T-cell (primary cell): Measurements from ENCODE around the gene FLT1. TPM values are rescaled to one million over a fixed set of nuclear protein-coding genes. Genes with fewer than 3 reads are reported as not detected.

Experiments
- ATAC-seq, 4 experiments: fragments of 200-7000 bp in 3 of 4; fragments of 150-1000 bp in 1 of 4; cut with Tn5 transposase; replicated peaks in 1 of 4; 1 replicate in 3 of 4; 2 replicates in 1 of 4; pipeline ENCODE4 v1.10.0; 2021; ENCODE audit warnings: moderate library complexity in 3 of 4, mild to moderate bottlenecking in 2 of 4, moderate number of reproducible peaks in 1 of 4
- CTCF ChIA-PET, 2 donors: fragments of 300-600 bp; sonication (Branson Sonifier 250); formaldehyde crosslinking; loops; one replicate each; lab custom pipeline; 2022; ENCODE audit warnings: antibody characterized with exemption in 2 of 2; lab: Charles Lee
- POLR2A ChIA-PET, 2 donors: fragments of 300-600 bp; sonication (Branson Sonifier 250); formaldehyde crosslinking; loops; one replicate each; lab custom pipeline; 2022; ENCODE audit warnings: antibody characterized with exemption in 2 of 2; lab: Charles Lee
- DNase-seq, 35 experiments: peaks; one replicate each; pipeline versions ENCODE4 v3.0.0 to v3.0.0-alpha.2; 2013 to 2023
- H3K27ac ChIP-seq: one replicate; pipeline ENCODE4 v1.5.1; 2013; ENCODE audit warnings: low read length
- H3K27me3 ChIP-seq, 2 experiments: replicated peaks in 1 of 2; 1 replicate in 1 of 2; 2 replicates in 1 of 2; pipeline versions ENCODE4 v1.6.1 to v1.7.0; 2013; ENCODE audit warnings: low read length in 1 of 2, mixed read lengths in 1 of 2; ENCODE audit not compliant: control insufficient read depth in 2 of 2, insufficient read depth in 2 of 2; ENCODE audit errors: extremely low read depth in 1 of 2
- H3K36me3 ChIP-seq, 2 donors: 1 replicate in 1 of 2; 2 replicates in 1 of 2; pipeline versions ENCODE4 v1.6.1 to v1.7.0; 2013; ENCODE audit warnings: low read length in 1 of 2; ENCODE audit not compliant: control insufficient read depth in 2 of 2, insufficient read depth in 1 of 2; ENCODE audit errors: extremely low read depth in 1 of 2
- H3K4me1 ChIP-seq, 2 experiments: 1 replicate in 1 of 2; 2 replicates in 1 of 2; pipeline versions ENCODE4 v1.6.1 to v1.7.0; 2013; ENCODE audit warnings: low read length in 2 of 2, mixed read lengths in 1 of 2; ENCODE audit not compliant: insufficient read depth in 2 of 2, control insufficient read depth in 1 of 2; ENCODE audit errors: extremely low read depth in 1 of 2
- H3K4me3 ChIP-seq, 2 donors: 1 replicate in 1 of 2; 2 replicates in 1 of 2; pipeline versions ENCODE4 v1.5.1 to v1.7.0; 2013; ENCODE audit warnings: mild to moderate bottlenecking in 2 of 2, low read length in 1 of 2, moderate library complexity in 1 of 2; ENCODE audit not compliant: control insufficient read depth in 1 of 2; ENCODE audit errors: extremely low read depth in 1 of 2
- H3K9me3 ChIP-seq: 2 replicates; pipeline ENCODE4 v1.7.0; 2013
- H3K27ac Mint-ChIP-seq, 2 donors: one replicate each; pipeline ENCODE4 v1.8.0; 2020 to 2021; ENCODE audit warnings: mild to moderate bottlenecking in 2 of 2, mixed read lengths in 2 of 2
- H3K27me3 Mint-ChIP-seq, 2 donors: one replicate each; pipeline ENCODE4 v1.8.0; 2021 to 2022; ENCODE audit warnings: mixed read lengths in 2 of 2
- H3K36me3 Mint-ChIP-seq: one replicate; pipeline ENCODE4 v1.8.0; 2021; ENCODE audit warnings: mixed read lengths
- H3K4me1 Mint-ChIP-seq, 3 donors: one replicate each; pipeline ENCODE4 v1.8.0; 2020 to 2022; ENCODE audit warnings: mixed read lengths in 3 of 3, mild to moderate bottlenecking in 1 of 3
- H3K4me3 Mint-ChIP-seq, 3 donors: one replicate each; pipeline ENCODE4 v1.8.0; 2020 to 2022; ENCODE audit warnings: mild to moderate bottlenecking in 3 of 3, mixed read lengths in 3 of 3, moderate library complexity in 3 of 3
- H3K9me3 Mint-ChIP-seq, 3 donors: one replicate each; pipeline ENCODE4 v1.8.0; 2020 to 2022; ENCODE audit warnings: mixed read lengths in 3 of 3
- WGBS: methylation state at CpG from one replicate; pipeline ENCODE4 v1.1.5; 2013; ENCODE audit warnings: missing lambda C conversion rate; ENCODE audit not compliant: insufficient coverage; 5-methylcytosine and 5-hydroxymethylcytosine counted together
- total RNA-seq, 35 experiments: library from RNA in 6 of 35; stranded (reverse) in 6 of 35; fragments of 120-200 nt in 1 of 35; gene quantifications; one replicate each; pipeline versions ENCODE4 v1.2.1 to v1.2.4 and lab custom pipeline; 2013 to 2026

FLT1 gene
- total RNA-seq, 5 donors from 2014 or later (not counting 1 experiment from before 2014, with no cell fraction given), result 0.56 to 2.9 (median 1.6) TPM

DNA sequence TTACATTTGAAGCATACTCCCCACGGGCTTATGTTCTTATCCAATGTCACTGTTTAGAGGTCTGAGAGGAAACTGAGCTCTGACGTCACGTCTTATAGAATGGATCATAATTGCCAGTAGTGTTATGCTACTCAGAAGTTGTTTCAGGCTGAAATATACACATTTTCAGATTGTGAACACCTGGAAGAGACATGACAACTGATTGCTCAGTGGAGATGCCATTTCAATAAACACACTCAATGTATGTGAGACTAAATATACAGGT, 17.3 kb downstream of the FLT1 start:
- Mint-ChIP-seq H3K4me1 (no peaks in the 10 kb centered on the region), H3K4me3 (no peak overlapping the region), H3K27me3 (peaks cover 0 to 6% of the 10 kb centered on the region in 2 donors), H3K36me3 (no peaks in the 10 kb centered on the region), H3K9me3 (no peaks in the 10 kb centered on the region), H3K27ac (no peak overlapping the region)
- no peak overlapping the region for H3K27ac ChIP-seq
- ChIA-PET POLR2A (no interaction called here), CTCF (no interaction called here)
- WGBS, result 100% methylated on average over 2 of the region's 3 CpGs
- no peaks in the 10 kb centered on the region for H3K36me3 ChIP-seq
- DNase-seq (no peak), ATAC-seq (no peak)
- H3K4me1 ChIP-seq, result no peaks in the 10 kb centered on the region
- H3K4me3 ChIP-seq, result no peak overlapping the region
- H3K27me3 ChIP-seq, result no peaks in the 10 kb centered on the region
- H3K9me3 ChIP-seq, result no peaks in the 10 kb centered on the region

DNA sequence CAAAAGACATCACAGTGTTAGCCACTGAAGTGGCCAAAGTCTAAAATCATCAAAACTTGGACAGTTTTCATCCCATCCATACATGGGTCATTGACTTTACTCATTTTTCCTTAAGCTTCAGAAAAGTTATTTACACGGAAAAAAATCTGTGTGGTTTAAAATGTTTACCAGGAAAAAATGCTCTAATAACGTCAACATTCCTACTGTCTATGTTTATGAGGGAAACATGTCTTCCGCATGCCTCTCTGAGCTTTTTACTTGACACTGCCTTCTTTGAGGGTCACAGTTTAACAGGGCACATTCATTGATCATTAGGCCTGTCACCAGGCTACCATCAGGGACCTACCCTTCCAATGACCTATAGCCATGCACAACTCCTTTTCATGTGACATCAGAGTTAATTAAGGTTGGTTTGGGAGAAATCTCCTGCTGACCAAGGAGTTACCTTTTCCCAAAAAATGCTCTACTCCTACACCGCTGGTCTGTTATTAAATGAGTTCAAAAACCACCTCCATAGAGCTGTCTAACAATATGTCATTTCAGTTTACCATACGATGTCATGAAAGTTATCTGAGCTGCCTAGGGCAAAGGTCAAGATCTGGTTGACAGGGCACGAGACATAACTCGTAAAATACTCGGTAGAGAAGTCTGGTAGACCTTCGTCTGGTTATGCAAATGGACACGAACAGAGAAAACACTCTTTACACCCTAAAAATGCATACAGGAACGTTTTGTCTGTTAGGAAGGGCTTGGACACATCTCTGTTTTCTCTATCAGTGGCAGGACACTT, 17.8 kb downstream of the FLT1 start:
- H3K4me1 Mint-ChIP-seq, result no peaks in the 10 kb centered on the region
- H3K9me3 Mint-ChIP-seq, result no peaks in the 10 kb centered on the region
- no peak overlapping the region for H3K4me3 Mint-ChIP-seq
- H3K27me3 Mint-ChIP-seq, result peaks cover 0 to 7% of the 10 kb centered on the region in 2 donors
- H3K4me3 ChIP-seq, result no peak overlapping the region
- ChIA-PET POLR2A (no interaction called here), CTCF (no interaction called here)
- H3K27ac ChIP-seq, result no peak overlapping the region
- ATAC-seq (no peak), DNase-seq (no peak)
- H3K4me1 ChIP-seq, result no peaks in the 10 kb centered on the region
- no peak overlapping the region for H3K27ac Mint-ChIP-seq
- no peaks in the 10 kb centered on the region for H3K9me3 ChIP-seq
- no peaks in the 10 kb centered on the region for H3K36me3 ChIP-seq
- no peaks in the 10 kb centered on the region for H3K36me3 Mint-ChIP-seq
- no peaks in the 10 kb centered on the region for H3K27me3 ChIP-seq
- 80% methylated on average over 5 of the region's 11 CpGs for WGBS

DNA sequence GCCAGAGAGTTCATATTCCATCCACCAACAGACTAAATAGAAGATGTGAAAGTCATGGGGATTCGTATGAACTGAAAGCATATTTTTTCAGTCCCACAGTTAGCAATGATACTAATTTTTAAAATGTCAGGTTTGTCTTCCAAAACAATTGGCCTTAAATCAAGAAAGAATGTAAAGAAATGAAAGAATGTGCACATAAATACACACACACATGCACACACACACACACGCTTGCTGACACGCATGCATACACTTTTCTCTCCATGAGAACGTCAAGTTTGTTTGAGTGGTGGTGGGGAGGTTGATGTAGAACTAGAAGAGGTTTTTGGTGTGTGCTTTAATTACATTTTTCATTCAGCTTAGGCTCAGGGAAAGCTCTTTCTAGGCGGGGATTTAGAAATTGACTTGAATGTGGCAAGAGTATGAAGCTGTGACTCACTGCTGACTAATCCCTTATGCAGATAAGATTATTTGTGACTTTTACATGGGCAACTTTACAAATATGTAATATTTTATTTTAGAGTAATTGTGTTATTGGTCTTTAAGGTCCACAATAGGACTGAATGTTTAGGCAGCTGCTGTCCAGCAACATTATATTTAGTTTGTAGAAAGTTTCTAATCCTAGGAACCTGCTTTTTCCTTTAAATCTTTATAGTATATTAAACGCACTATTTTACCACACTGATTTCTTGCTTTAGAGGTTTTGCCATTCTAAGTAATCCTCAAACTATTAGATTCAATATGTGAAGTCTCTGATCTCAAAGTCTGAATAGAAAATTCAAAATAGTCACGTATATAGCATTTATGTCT, 18.8 kb downstream of the FLT1 start:
- Histone ChIP-seq H3K9me3 (no peaks in the 10 kb centered on the region), H3K36me3 (no peaks in the 10 kb centered on the region), H3K4me3 (no peak overlapping the region), H3K27me3 (no peaks in the 10 kb centered on the region), H3K4me1 (no peaks in the 10 kb centered on the region), H3K27ac (no peak overlapping the region)
- POLR2A ChIA-PET, result no interaction called here
- Mint-ChIP-seq H3K9me3 (no peaks in the 10 kb centered on the region), H3K27ac (no peak overlapping the region), H3K4me1 (no peaks in the 10 kb centered on the region), H3K27me3 (peaks cover 0 to 9% of the 10 kb centered on the region in 2 donors), H3K36me3 (no peaks in the 10 kb centered on the region), H3K4me3 (no peak overlapping the region)
- ATAC-seq (no peak), DNase-seq (no peak)
- whole genome bisulfite sequencing, result no CpG with 5 or more reads among the region's 7 CpGs
- CTCF ChIA-PET, result no interaction called here

GRCh38 chr13:28474491-28475134, 20.3 kb downstream of the FLT1 start:
- ChIA-PET POLR2A (interaction anchor here in 1 of 2 donors (0.6 kb wide), 1 partner anchor 1175 kb away, joined by 4 read pairs; no protein-coding TSS in a partner anchor), CTCF (interaction anchor here in 1 of 2 donors (0.5 kb wide), 1 partner anchor 21 kb away, joined by 3 read pairs; no protein-coding TSS in a partner anchor)
- no peak overlapping the region for H3K27ac Mint-ChIP-seq
- no peak overlapping the region for H3K4me3 ChIP-seq
- no peaks in the 10 kb centered on the region for H3K36me3 ChIP-seq
- peaks cover 0 to 12% of the 10 kb centered on the region in 2 donors for H3K27me3 Mint-ChIP-seq
- H3K27me3 ChIP-seq, result no peaks in the 10 kb centered on the region
- H3K36me3 Mint-ChIP-seq, result no peaks in the 10 kb centered on the region
- H3K9me3 ChIP-seq, result no peaks in the 10 kb centered on the region
- no peak for DNase-seq
- no peaks in the 10 kb centered on the region for H3K9me3 Mint-ChIP-seq
- ATAC-seq, result no peak
- H3K4me1 Mint-ChIP-seq, result no peaks in the 10 kb centered on the region
- H3K4me3 Mint-ChIP-seq, result no peak overlapping the region
- no peak overlapping the region for H3K27ac ChIP-seq
- no peaks in the 10 kb centered on the region for H3K4me1 ChIP-seq
- no CpG with 5 or more reads among the region's 1 CpG for WGBS

DNA sequence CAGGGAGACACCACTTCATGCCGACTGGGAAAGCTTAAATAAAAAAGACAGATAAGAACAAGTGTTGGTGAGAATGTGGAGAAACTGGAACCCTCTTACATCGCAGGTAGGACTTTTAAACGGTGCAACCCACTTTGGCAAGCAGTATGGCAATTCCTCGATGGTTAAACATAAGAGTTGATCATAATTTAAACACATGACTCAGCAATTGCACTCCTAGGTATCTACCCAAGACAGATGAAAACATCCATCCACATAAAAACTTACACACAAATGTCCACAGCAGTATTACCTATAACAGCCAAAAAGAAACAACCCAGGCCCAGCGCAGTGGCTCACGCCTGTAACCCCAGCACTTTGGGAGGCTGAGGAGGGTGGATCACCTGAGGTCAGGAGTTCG, 21.9 kb downstream of the FLT1 start:
- Mint-ChIP-seq H3K9me3 (no peaks in the 10 kb centered on the region), H3K27me3 (peaks cover 0 to 12% of the 10 kb centered on the region in 2 donors), H3K27ac (no peak overlapping the region), H3K36me3 (no peaks in the 10 kb centered on the region), H3K4me3 (no peak overlapping the region), H3K4me1 (no peaks in the 10 kb centered on the region)
- ATAC-seq (no peak), DNase-seq (no peak)
- H3K27me3 ChIP-seq, result no peaks in the 10 kb centered on the region
- H3K4me3 ChIP-seq, result no peak overlapping the region
- WGBS, result 81% methylated on average over 3 of the region's 7 CpGs
- no peak overlapping the region for H3K27ac ChIP-seq
- no peaks in the 10 kb centered on the region for H3K4me1 ChIP-seq
- POLR2A ChIA-PET, result no interaction called here
- no peaks in the 10 kb centered on the region for H3K36me3 ChIP-seq
- CTCF ChIA-PET, result no interaction called here
- no peaks in the 10 kb centered on the region for H3K9me3 ChIP-seq

DNA sequence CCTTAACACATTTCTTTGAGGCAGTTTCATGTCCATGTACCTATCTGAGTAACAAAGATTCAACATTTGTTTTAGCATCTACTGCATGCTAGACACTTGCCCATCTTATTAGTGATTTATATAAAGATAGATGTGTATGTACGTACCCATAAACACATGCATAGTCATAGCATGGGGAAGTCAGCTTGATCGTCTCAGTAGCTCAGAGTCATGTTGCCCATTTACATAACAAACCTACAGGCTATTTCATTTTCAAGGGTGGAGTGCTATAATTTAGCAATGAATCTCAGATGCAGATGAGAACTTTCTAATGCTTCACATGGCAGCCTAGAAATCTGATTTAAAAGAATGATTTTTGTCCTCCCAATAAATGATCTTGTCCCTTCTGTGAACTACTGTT, 23.5 kb downstream of the FLT1 start:
- Histone ChIP-seq H3K4me3 (no peak overlapping the region), H3K4me1 (no peaks in the 10 kb centered on the region), H3K27me3 (no peaks in the 10 kb centered on the region), H3K9me3 (no peaks in the 10 kb centered on the region), H3K27ac (no peak overlapping the region), H3K36me3 (no peaks in the 10 kb centered on the region)
- no CpG with 5 or more reads among the region's 2 CpGs for WGBS
- Mint-ChIP-seq H3K9me3 (no peaks in the 10 kb centered on the region), H3K27ac (no peak overlapping the region), H3K4me1 (no peaks in the 10 kb centered on the region), H3K4me3 (no peak overlapping the region), H3K36me3 (no peaks in the 10 kb centered on the region), H3K27me3 (peaks cover 0 to 13% of the 10 kb centered on the region in 2 donors)
- ChIA-PET CTCF (no interaction called here), POLR2A (no interaction called here)
- no peak for DNase-seq
- ATAC-seq, result no peak
